NCI-H524 treated with DMSO at 0.1 percent for 48 hours (cell line): ENCODE results near the gene ARHGAP26.

ENCODE experiments used
- DNase-seq: peaks from one replicate; lab custom pipeline; 2025; lab: John Stamatoyannopoulos, UW

The ARHGAP26 gene

GRCh38 chr5:142876817-142877216, 106.6 kb downstream of the ARHGAP26 start:
- no peak for DNase-seq

DNA sequence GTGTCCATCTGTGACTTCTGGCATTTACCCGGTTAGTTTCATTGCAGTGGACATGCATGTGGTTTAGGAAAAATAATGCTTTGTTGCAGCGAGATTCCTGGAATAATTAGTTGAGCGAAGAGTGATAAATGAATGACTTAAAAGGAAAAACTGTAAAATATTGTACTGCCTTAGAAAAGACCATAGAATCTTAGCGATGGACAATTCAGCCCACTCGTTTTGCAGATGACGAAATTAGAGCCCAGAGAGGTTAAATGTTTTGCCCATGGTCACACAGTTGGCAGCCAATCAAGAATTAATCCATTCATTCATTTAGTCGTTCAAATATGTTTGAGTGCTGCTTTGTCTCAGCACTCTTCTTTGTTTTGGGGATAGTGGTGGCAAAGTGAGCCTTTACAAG, 107.9 kb downstream of the ARHGAP26 start:
- DNase-seq, result no peak

DNA sequence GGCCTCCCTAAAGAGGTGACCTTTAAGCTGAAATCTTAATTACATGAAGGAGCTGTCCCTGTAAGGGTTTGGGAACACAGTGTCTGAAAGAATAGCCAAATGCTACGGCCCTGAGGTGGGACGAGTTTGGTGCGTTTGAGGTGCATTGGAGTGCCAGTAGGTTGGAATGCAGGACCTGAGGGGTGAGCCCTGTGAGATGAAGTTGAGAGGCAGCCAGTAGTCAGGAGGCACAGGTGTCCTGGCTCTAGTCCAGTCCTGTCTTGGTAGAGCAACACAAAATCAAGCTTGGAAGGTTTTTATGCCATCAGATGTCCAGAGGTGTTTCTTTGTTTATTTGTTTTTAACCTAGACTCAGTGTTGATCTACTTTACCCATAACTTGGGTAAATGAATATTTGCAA, 108.5 kb downstream of the ARHGAP26 start:
- no peak for DNase-seq

DNA sequence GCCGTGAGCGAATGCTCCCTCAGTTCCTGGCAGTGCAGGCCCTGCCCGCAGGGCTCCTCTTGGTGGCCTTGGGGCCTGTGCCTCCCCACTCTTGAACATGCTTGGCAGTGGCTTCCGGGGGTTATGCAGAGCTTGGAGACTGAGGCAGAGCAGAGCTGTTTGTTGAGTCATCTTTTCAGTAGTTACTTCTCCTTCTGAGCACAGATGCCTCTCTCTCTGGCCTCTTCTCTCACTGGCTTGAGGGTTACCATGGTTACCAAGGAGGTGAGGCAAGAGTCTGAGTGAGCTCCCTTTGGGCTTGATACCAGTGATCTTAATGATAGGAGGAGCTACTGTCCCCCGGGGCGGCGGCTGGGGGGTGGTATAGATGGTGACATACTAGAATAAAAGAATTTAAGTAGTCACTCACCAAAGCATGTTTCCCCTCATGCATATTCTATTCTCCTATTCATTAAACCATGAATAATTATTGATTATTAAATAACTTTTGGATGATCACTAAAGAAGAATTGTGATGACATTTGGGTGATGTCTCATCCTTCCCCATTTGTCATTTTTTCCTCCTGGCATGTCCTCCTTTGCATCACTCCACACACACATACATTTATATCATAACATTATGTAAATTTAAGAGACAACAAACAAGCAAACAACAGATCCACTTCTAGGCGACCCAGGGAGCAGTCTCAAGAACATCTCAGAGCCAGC, 111.1 kb downstream of the ARHGAP26 start:
- no peak for DNase-seq

DNA sequence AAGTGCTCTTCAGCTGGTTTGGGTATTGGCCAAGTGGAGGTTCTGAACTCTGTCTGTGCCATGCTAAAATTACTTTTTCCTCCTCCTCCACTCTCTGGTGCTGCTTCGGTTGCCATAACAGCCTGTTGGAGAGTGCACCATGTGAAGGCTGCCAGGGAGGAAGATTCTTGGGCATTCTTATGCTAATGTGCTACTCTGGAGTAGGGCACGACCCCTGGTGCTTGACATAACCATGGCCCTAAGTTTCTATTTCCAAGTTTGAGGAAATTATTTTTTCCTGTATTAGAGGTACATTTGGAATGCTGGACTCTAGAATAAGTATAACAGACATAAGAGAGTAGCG, 111.6 kb downstream of the ARHGAP26 start:
- DNase-seq, result no peak

GRCh38 chr5:142883025-142883424, 112.8 kb downstream of the ARHGAP26 start:
- no peak for DNase-seq

GRCh38 chr5:142883438-142883837, 113.3 kb downstream of the ARHGAP26 start:
- no peak for DNase-seq

GRCh38 chr5:142884029-142884428, 113.9 kb downstream of the ARHGAP26 start:
- no peak for DNase-seq

DNA sequence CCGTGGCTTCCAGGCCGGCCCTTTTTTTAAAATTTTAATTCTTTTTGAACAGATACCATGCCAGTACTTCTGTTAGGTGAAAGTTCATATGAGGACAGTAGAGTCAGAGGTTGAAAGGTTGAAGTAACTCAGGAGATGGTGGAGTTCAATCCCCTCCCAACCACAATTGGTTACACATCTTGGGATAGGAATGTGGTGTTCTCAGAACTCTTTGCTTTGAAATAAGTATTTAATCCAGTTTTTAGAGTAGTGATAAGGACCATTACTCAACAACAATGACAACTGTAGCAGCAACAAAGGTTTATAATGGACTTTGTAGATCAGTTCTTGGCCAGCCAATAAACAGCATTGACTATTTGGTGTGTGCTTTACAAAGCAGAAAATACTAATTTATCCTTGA, 116.0 kb downstream of the ARHGAP26 start:
- no peak for DNase-seq

DNA sequence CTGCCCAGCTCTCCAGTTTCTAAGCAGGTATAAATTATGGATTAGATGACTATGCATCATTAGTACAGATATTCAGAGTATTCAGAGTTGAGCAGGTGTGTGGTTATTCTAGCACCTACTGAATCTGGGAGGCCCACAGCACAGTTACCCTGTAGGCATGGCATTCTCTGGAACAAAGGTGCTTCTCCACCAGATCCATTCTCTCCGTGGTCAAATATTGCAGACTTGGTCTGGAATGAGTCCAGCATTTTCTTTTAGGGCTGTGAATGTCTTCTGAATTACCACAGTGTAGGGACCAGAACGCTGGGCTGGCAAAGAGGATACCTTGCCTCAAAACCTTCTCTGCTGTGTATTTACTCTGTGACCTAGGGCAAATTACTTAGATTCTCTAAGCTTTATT, 116.8 kb downstream of the ARHGAP26 start:
- no peak for DNase-seq

GRCh38 chr5:142888469-142889085, 118.4 kb downstream of the ARHGAP26 start:
- DNase-seq, result no peak

- no peak for DNase-seq
Measured at GRCh38 chr5:142892021-142892420, 121.8 kb downstream of the ARHGAP26 start.

- DNase-seq, result no peak
Measured at GRCh38 chr5:142894315-142894714, 124.1 kb downstream of the ARHGAP26 start.

- no peak for DNase-seq
Measured at GRCh38 chr5:142894749-142895148, 124.6 kb downstream of the ARHGAP26 start.

- DNase-seq, result no peak
Measured at GRCh38 chr5:142896325-142897007, 126.3 kb downstream of the ARHGAP26 start.

DNA sequence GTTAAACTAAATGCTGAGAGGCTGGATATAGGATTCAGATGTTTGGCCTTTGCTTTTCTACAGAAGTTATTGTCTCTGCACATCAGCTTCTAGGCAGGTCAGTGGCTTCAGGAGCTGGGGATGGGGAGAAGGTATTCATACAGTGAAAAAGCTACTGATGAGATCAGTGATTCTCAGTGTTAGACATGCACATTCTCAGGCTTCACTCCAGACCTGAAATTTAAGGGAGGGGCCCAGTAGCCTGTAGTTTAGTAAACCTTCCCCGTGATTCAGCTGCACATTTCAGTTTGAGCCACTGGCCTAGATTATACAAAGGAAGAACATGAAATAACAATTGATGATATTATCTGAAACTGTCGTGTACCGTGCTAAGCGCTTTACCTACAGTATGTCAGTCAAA, 127.2 kb downstream of the ARHGAP26 start:
- no peak for DNase-seq

DNA sequence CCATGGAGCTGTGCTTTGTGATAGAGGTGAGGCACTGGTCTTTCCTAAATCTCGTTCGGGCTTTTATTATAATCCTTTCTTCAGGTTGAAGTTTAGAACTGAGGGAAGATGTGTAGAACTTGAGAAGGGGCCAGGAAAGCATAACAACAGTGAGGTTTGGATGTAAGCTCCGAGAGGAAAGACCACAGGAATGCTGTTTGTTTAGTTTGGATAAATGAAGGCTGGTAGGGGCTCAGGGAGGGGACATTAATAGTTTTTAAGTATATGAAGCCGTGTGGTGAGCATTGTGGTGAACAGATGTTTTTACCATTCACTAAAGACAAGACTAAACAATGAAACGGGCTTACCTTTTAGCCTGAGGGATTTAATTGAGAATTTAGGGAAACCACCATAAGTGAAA, 130.8 kb downstream of the ARHGAP26 start:
- no peak for DNase-seq

DNA sequence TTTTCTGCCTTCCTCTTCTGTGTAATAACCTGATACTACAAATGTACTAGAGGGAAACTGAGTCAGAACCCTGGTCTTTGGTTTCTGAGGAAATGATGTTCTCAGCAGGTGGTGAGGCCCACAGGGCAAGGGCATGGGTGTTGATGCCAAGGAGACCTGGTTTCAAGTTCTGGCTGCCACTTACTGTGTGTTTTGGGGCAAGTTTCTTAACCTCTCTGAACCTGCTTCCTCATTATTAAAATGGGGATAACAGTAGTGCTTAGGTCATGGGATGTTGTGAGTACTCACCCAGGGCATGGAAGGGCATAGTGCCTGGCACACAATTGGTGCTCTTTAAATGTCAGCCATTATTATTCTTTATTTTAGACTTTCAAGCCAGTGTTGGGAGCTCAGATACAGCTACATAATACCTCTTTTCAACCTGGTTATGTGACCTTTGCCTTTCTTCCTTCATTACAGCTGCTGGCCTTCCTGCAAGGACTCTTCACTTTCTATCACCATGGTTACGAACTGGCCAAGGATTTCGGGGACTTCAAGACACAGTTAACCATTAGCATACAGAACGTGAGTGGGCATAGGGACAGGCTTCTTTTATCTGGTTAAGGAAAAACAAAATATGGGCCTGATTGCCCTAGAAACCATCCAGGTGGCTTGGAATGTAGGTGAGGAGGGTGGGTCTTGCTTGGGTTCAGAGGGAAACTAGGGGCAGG, 131.5 kb downstream of the ARHGAP26 start:
- no peak for DNase-seq

DNA sequence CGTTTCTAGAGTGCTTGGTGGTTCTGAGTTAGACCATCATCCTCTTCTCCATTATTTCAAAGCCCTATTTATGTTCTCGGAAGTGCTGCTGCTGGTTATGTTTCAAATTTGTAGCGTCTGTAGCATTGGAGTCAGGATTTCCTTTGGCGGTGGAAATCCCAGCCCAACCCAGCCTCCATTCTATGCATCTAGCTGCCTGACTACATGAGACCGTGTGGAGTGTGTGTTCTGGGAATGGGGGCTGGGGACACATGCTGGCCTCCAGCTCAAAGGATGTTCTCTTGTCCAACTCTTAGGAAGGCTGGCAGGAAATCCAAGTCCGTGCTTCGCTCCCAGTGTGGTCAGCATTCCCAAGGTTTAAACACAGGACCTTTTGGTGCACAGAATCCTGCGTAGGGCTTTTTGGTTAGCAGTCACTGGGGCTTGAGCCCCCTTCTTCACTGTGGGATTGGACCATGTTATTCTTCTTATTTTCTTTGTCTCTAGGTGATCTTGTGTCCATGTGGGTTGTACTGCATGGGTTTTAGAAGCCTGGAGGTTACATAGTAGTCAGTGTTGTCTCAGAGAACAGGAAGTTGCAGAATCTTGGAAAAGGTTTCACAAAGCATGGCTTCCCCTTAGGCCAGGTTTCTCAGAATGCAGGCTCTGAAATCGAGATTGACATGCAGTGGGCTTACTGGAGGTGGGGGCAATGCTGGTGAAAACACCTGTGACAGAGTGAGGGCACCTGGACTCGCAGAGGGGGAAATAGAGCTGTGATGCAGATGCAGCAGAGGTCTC, 132.2 kb downstream of the ARHGAP26 start:
- no peak for DNase-seq

- DNase-seq, result no peak
Measured at GRCh38 chr5:142904416-142904815, 134.2 kb downstream of the ARHGAP26 start.

GRCh38 chr5:142905348-142905747, 135.2 kb downstream of the ARHGAP26 start:
- DNase-seq, result no peak
